Keratinocyte (primary cell): Measurements from ENCODE around the gene CLPSL2. TPM values are rescaled to one million over a fixed set of nuclear protein-coding genes. Genes with fewer than 3 reads are reported as not detected.

ENCODE experiments used
- DNase-seq: peaks from one replicate; pipeline ENCODE4 v3.0.0-alpha.2; 2011; ENCODE audit warnings: low read depth, missing footprints, low spot score
- FAIRE-seq: peaks from 2 replicates; lab custom pipeline; 2011; peaks lifted over from hg19 to GRCh38; lab: Jason Lieb, UNC
- H2AFZ ChIP-seq: 2 replicates; pipeline ENCODE4 v1.6.0; 2012; ENCODE audit warnings: low read length, control low read depth, inconsistent platforms; ENCODE audit not compliant: control insufficient read depth
- H3K27ac ChIP-seq: 2 replicates; pipeline ENCODE4 v1.5.1; 2011; ENCODE audit warnings: low read length; ENCODE audit not compliant: control insufficient read depth, insufficient read depth
- H3K27me3 ChIP-seq: 3 replicates; pipeline ENCODE4 v1.6.0; 2011; ENCODE audit warnings: low read length; ENCODE audit not compliant: control insufficient read depth, insufficient read depth; ENCODE audit errors: extremely low read depth
- H3K36me3 ChIP-seq, 2 experiments: 2 replicates in 1 of 2; 3 replicates in 1 of 2; pipeline ENCODE4 v1.5.1; 2011; ENCODE audit warnings: low read length in 2 of 2, mild to moderate bottlenecking in 1 of 2; ENCODE audit not compliant: control insufficient read depth in 2 of 2, insufficient read depth in 2 of 2; ENCODE audit errors: extremely low read depth in 1 of 2
- H3K4me1 ChIP-seq: 3 replicates; pipeline ENCODE4 v1.5.1; 2011; ENCODE audit warnings: low read length; ENCODE audit not compliant: control insufficient read depth, insufficient read depth; ENCODE audit errors: extremely low read depth
- H3K4me2 ChIP-seq: 3 replicates; pipeline ENCODE4 v1.6.0; 2011; ENCODE audit warnings: low read depth, low read length; ENCODE audit not compliant: control insufficient read depth, insufficient read depth; ENCODE audit errors: extremely low read depth
- H3K4me3 ChIP-seq, 3 experiments: fragments of 200-600 bp in 1 of 3; sonication (generic) in 1 of 3; 2 replicates in 2 of 3; 3 replicates in 1 of 3; pipeline ENCODE4 v1.5.1; 2011 to 2016; ENCODE audit warnings: low read length in 3 of 3, mild to moderate bottlenecking in 3 of 3, control low read depth in 2 of 3, inconsistent platforms in 1 of 3, low read depth in 1 of 3, mixed read lengths in 1 of 3, mixed run types in 1 of 3, moderate library complexity in 1 of 3; ENCODE audit not compliant: control insufficient read depth in 2 of 3, insufficient read depth in 2 of 3; ENCODE audit errors: extremely low read depth in 1 of 3
- H3K79me2 ChIP-seq: 2 replicates; pipeline ENCODE4 v1.6.0; 2012; ENCODE audit warnings: low read length; ENCODE audit not compliant: control insufficient read depth, insufficient read depth
- H3K9ac ChIP-seq: 3 replicates; pipeline ENCODE4 v1.6.0; 2011; ENCODE audit warnings: low read length; ENCODE audit not compliant: control insufficient read depth, insufficient read depth; ENCODE audit errors: extremely low read depth
- H3K9me1 ChIP-seq: 3 replicates; pipeline ENCODE4 v1.6.0; 2011; ENCODE audit warnings: low read length; ENCODE audit not compliant: control insufficient read depth, insufficient read depth; ENCODE audit errors: extremely low read depth
- H3K9me3 ChIP-seq: 2 replicates; pipeline ENCODE4 v1.5.1; 2012; ENCODE audit warnings: low read depth, low read length; ENCODE audit not compliant: control insufficient read depth
- H4K20me1 ChIP-seq: 3 replicates; pipeline ENCODE4 v1.6.0; 2011; ENCODE audit warnings: low read length; ENCODE audit not compliant: control insufficient read depth, insufficient read depth; ENCODE audit errors: extremely low read depth
- CTCF ChIP-seq, 3 experiments: IDR thresholded peaks in 1 of 3; conservative IDR thresholded peaks in 1 of 3; optimal IDR thresholded peaks in 1 of 3; 2 replicates in 2 of 3; 3 replicates in 1 of 3; pipeline versions ENCODE3 to v1.5.1; 2011; ENCODE audit warnings: low read length in 3 of 3, mild to moderate bottlenecking in 3 of 3, moderate library complexity in 2 of 3, control low read depth in 1 of 3, inconsistent platforms in 1 of 3; ENCODE audit not compliant: insufficient read depth in 2 of 3; ENCODE audit errors: extremely low read depth in 1 of 3
- EZH2 ChIP-seq: IDR thresholded peaks from one replicate; pipeline ENCODE4 v1.6.1; 2012; ENCODE audit warnings: inconsistent platforms, mild to moderate bottlenecking, low read length, moderate library complexity
- dilution Hi-C: fragments of 300-500 bp; cut with MboI; formaldehyde crosslinking; loops from one replicate; pipeline ENCODE4 v1.7.0; 2020; ENCODE audit warnings: low sequenced_read_pairs; ENCODE audit not compliant: extremely low pct_ligation_motif_present
- polyA plus RNA-seq, 5 experiments: library from polyadenylated mRNA; depleted of rRNA in 3 of 5; stranded (reverse) in 3 of 5; stranded (forward) in 1 of 5; unstranded in 1 of 5; fragments of >200 nt; gene quantifications; 1 replicate in 1 of 5; 2 replicates in 3 of 5; 3 replicates in 1 of 5; pipeline versions ENCODE4 v1.2.1 to v1.2.3, GENCODE V29; 2011 to 2012; ENCODE audit warnings: missing spikeins in 2 of 5, low read depth in 1 of 5, low replicate concordance in 1 of 5

CLPSL2 gene
- polyA plus RNA-seq, 1 donor (not counting 4 experiments of a cell fraction or from before 2014, with no cell fraction given) = not detected

GRCh38 chr6:35731414-35731735 lies 45.0 kb upstream of the CLPSL2 start:
- peak overlapping the region; percentile 59 for H2AFZ ChIP-seq
- no peak for FAIRE-seq

DNA sequence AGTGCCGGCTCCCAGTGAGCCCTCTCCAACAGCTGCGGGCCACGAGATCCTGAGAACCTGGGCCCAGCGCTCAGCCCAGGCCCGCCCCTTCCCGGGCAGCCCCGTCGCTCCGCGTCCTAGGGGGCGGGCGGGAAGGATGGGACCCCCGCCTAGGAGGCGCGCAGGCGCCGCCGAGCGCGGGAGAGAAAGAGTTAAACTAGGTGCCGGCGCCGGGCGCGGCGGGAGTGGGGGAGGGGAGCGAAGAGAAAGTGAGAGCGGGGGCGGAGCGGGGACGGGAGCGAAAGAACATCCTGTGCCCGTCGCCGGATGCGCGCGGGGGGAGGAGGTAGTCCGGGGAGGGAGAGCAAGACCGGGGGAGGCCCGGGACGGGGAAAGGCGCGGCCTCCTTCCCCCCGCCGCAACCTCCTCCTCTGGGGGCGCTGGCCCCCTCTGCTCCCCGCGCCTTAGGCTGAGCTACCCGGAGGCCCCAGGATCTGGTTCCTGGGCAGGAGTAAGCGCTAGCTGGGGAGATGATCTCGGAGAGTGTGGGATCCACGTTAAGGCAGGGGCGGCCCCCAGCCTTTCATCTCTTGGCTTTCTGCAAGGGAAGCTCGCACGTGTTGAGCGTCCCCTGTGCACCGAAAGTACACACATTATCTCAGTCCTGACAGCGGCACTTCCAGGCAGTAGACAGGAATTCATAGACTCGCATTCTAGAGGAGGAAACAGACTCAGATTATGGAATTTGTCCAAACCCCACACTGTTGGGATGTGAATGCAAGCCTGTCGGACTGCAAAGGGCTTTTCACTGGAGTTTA lies 44.5 kb upstream of the CLPSL2 start:
- H3K36me3 ChIP-seq = no peaks in the 10 kb centered on the region
- peak overlapping the region; percentile 46 to 76 (median 72) for H3K4me3 ChIP-seq
- dilution Hi-C loops = loop anchor here (25.0 kb wide), 1 partner anchor 170 kb away; no protein-coding TSS in a partner anchor
- no peaks in the 10 kb centered on the region for H3K9me1 ChIP-seq
- no peaks in the 10 kb centered on the region for H3K9me3 ChIP-seq
- H4K20me1 ChIP-seq = no peaks in the 10 kb centered on the region
- H3K4me1 ChIP-seq = peaks cover 56% of the 10 kb centered on the region
- H3K79me2 ChIP-seq = no peaks in the 10 kb centered on the region
- H2AFZ ChIP-seq = peak overlapping the region; percentile 59
- TF ChIP-seq EZH2 (no peak), CTCF (optimal IDR thresholded peaks at IDR 0.05 in 1 of 3, IDR thresholded peaks at IDR 0.05 in 1 of 3, conservative IDR thresholded peaks at IDR 0.05 in 1 of 3; ENCODE audit: extremely low read depth in 1 of 3, insufficient read depth in 2 of 3, low read length in 3 of 3) (peak in 1 of 3 experiments; percentile 7)
- DNase-seq = peak; percentile 59
- H3K27me3 ChIP-seq = no peaks in the 10 kb centered on the region
- peak overlapping the region; percentile 95 for H3K4me2 ChIP-seq
- FAIRE-seq = peak; percentile 69
- H3K9ac ChIP-seq = peak overlapping the region; percentile 90
- peak overlapping the region; percentile 97 for H3K27ac ChIP-seq

More at GRCh38 chr6:35731414-35731735, 45.0 kb upstream of the CLPSL2 start:
- dilution Hi-C loops = loop anchor here (25.0 kb wide), 1 partner anchor 169 kb away; no protein-coding TSS in a partner anchor
- no peaks in the 10 kb centered on the region for H3K36me3 ChIP-seq
- DNase-seq = peak; percentile 40
- peaks cover 62% of the 10 kb centered on the region for H3K4me1 ChIP-seq
- H4K20me1 ChIP-seq = no peaks in the 10 kb centered on the region
- H3K9me1 ChIP-seq = no peaks in the 10 kb centered on the region
- H3K4me3 ChIP-seq = peak overlapping the region; percentile 46 to 76 (median 72)
- H3K9me3 ChIP-seq = no peaks in the 10 kb centered on the region
- H3K27me3 ChIP-seq = no peaks in the 10 kb centered on the region
- peak overlapping the region; percentile 90 for H3K9ac ChIP-seq
- peak overlapping the region; percentile 97 for H3K27ac ChIP-seq
- H3K4me2 ChIP-seq = peak overlapping the region; percentile 95
- TF ChIP-seq EZH2 (no peak), CTCF (optimal IDR thresholded peaks at IDR 0.05 in 1 of 3, IDR thresholded peaks at IDR 0.05 in 1 of 3, conservative IDR thresholded peaks at IDR 0.05 in 1 of 3; ENCODE audit: extremely low read depth in 1 of 3, insufficient read depth in 2 of 3, low read length in 3 of 3) (no peak)
- H3K79me2 ChIP-seq = no peaks in the 10 kb centered on the region
